ENCODE measurements around the gene ZNF618.

The ZNF618 gene

DNA sequence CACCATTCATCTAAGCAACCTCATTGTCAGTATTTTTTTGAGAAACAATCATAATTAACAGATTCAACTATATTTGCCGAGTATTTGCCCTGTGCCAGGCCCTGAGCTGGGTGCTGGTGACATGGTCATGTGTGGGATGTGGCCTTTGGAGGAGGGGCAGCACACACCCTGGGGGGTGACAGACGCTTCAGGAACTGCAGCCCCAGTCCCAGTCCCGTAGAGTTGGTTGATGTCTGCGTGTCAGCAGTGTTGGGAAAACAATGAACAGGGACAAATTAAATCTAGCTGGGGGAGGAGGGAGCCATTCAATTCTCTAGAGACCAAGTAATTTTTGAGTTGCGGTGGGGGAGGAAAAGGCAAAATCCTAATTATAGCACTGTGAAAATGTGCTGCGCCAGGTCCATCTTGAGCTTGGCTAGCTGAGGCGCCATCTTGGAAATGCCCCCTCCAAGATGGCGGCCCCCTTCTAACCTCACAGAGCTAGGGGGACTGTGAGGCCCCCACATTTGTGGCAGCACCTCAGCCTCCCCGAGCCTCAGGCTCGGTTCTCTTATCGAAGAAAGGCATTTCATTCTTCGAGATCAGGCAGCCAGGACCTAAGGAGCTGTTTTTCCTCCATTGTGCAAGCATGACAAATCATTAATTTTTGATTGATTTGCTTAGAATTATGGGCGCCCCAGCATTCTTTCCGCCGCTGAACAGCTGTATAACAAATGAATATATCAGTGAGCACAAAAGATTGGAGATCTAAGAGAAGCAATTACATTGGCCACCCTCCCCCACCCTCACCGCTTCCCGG is 87.8 kb downstream of the ZNF618 start:
- no peak for DNase-seq

DNA sequence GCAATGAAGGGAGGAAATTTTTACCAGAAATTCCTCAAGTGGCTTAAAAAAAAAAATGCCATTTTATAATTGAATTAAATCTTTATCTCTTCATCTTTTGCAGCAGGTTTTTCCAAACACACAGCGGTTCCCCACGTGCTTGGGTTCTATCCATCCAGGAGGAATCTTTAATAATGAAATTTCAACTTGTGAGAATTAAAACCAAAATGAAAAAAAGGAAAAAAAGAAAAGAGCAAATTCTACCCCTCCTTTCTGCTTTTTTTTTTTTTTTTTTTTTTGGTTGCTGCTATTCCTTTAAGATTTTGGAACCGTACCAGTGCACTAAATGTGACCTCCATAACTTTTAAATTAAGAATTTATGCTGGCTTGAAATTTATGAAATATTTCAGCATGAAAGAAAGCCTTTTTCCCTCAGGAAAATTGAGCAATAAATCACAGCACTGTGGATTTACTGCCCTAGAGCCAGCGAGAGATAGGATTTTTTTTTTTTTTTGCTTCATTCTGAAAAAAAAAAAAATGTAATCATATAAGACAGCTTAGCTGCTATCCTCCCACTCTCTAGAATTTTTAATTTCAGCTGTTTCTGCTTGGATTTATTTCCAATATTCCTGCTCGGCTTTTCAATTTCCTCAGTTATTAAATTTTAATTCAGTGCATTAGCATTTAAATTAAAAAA is 88.5 kb downstream of the ZNF618 start:
- no peak for DNase-seq

DNA sequence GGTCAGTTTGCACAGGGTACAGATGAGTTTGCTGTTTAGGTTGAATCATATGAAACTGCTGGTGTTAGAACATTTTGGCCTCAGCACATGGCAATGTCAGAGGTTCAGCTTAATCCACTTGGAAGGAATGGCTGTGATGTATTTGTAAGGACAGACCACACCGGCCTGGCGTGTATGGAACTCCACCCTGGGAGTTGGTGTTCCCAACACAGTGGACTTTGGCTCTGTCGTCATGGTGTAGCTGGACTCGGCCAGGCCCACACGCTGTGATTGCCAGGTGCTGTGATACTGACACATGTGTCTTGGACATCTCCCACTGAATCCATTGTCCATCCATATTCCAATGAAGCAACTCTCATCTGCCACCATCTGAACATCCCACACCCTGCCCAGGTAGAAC is 90.3 kb downstream of the ZNF618 start:
- no peak for DNase-seq

DNA sequence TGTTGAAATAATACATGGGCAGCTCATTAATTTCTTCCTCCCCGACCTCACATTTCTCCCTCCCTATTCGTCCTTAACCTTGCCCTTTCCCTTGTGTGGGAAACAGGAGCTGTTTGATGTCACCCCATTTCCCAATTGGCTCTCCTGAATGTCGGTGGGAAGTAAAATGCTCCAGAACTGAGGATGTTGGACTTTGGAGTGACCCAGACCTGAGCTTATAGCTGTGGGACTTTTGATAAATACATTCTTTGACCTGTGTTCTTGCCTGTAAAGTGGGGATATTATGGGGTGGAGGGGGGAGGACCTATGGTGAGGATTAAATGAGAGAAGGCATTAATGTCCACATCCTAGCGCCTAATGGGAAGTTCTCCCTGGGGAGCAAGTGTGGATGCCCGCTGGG is 91.3 kb downstream of the ZNF618 start:
- no peak for DNase-seq

DNA sequence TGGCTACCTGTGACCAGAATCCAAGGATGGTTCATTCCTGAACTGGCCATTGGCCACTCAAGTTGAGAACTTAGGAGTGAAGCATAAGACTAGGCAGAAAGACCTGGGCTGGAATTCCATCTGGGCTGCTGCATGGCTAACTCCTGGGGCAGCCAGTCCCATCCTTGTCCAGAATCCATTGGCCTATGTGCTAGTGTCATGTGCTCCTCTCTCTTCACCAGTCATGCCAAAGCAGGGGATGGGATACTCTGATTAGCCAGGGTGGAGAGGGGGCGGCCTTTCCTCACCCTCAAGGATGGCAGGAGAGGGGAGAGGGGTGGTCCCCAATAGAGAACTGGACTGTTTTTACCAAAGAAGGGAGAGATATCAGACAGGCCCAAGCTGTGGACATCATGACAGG is 93.2 kb downstream of the ZNF618 start:
- no peak for DNase-seq

DNA sequence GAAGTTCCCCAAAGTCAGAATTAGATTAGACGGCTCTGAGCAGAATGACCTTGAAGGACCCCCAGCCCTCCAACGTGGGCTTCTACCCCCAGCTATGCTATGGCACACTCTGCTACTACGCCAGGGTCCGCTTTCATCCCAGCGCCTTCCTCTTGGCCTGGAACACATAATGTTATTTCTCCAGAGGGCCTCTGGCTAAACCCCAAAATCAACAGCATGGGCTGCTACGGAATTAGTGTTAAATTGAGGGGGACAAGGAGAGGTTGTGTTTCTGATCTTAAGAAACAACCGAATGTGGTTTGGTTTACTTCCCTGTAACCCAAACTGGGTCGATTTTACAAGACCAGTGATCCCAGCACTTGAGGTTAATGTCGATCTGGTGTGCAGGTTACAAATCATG is 97.1 kb downstream of the ZNF618 start:
- DNase-seq: no peak

DNA sequence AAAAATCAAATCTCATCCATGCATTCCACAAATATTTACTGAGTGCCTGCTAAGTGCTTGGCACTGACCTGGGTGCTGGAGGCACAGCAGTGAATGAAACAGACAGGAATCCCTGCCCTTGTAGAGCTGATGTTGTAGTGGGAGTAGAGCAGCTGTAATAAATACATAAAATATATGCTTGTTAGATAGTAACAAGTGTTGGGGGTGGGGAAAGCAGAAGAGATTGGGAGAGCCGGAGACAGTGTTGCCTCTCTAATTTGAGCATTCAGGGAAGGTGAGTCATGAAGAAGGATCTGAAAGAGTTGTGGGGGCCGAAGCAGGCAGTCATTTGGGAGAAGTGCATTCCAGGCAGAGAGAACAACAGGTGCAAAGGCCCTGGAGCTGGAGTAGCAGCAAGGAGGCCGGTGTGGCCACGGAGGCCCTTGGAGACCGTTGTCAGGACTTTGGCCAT is 97.9 kb downstream of the ZNF618 start:
- no peak for DNase-seq

DNA sequence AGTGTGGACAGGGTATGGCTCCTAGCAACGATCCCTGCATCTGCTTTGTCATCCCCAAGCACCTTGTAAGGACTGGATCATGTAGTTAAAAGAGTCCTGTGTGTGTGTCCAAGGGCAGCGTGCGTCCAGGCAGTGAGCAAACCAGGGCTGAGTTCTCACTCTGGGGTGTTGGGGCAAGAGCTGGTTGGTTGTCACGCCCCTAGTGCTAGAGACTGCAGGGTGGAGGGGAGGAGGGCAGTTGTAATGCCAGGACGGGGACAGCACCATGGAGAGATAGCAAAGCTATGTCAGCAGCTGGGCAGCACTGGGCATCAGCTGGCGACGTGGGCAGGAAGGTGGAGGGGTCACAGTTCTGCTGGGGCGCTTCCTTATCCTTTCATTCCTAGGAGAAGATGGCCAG is 100.8 kb downstream of the ZNF618 start:
- DNase-seq: no peak

DNA sequence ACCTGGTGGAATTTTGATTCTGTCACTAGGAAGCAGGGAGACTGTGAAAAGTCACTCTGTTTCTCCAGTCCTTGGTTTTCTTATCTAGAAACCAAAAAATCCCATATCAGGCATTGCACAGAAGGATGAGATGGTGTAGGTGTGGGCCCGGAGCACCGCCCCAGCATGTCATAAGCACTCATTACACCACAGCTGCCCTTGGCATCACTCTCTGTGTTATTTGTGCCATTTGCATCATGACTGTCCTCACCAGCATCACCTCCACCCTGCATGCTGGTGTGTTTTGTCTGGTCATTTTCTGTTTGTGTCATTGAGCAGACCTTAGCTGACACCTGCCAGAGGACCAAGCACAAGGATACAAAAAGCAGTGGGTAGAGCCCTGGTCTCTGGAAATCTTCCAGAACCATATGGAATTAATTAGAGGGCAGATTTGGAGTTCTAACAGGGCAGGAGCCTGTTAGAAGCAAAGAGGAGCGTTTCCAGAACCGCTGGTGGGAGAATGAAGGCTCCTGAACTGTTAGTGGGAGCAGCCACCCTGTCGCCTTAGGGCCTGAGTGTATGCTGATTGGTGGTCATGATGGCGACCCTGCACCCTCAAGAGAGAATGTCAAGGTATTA is 102.7 kb downstream of the ZNF618 start:
- DNase-seq: no peak

DNA sequence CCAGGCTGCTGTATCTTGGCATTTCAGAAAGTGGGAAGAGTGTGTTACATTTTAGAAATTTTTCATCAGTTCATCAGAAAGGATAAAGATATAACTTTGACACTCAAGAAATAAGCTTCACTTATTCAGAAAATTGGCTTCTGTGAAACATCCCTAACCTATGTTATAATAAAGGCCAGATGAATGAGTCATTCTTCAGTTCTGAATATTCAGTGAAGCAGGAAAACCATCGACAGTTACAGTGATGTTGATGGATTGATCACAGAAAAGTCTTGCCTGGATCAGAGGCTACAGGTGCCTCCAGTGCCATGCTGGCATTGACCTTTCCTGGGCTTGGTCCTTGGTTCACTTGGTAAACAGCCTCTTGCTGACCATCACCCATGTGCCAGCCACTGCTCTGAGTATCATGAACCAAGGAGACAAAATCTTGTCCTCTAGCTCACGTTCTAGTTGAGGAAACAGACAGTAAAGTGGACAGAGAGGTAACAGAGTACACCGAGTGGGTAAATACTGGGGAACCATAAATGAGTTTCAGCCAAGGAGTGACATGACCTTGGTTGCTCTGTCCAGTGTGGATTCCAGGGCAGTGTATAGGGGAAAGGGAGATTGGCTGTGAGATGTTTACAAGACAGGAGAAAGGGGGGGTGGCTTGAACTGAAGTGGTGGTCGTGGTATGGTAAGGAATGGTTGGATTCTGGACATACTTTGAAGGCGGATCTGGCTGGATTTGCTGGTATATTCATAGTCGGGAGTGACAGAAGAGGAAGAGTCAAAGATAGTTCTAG is 103.4 kb downstream of the ZNF618 start:
- no peak for DNase-seq

DNA sequence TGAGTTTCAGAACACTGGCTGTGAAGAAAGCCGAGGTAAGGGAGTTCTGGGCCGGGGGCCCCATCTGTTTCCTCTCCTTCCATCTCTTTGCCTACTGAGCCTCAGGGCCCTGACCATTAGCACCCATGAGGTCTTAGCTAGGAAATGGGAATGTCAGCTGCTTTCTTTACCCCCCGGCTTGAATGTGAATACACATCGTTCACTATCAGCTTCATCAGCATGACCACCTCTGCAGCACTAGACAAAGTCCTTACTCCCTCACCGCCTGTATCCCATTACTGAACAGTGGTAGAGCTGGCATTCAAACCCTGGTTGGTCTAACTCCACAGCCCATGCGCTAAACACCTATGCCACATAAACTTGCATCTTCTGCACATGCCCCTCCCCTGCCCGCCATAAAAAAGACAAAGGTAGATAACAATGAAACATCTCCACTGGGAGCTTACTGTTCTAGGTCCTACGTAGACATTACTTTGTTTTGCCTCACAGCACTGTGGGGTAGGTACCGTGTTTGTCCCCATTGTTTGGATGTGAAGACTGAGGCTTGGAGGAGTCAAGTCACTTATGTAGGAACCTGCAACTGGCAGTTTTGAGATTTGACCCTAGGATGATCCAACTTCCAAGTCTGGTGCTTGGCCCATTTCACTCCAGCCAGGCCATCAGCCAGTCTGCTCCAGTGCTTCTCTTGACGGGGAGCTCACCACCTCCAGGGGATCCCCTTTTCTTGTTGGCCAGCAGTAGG is 108.7 kb downstream of the ZNF618 start:
- no peak for DNase-seq

DNA sequence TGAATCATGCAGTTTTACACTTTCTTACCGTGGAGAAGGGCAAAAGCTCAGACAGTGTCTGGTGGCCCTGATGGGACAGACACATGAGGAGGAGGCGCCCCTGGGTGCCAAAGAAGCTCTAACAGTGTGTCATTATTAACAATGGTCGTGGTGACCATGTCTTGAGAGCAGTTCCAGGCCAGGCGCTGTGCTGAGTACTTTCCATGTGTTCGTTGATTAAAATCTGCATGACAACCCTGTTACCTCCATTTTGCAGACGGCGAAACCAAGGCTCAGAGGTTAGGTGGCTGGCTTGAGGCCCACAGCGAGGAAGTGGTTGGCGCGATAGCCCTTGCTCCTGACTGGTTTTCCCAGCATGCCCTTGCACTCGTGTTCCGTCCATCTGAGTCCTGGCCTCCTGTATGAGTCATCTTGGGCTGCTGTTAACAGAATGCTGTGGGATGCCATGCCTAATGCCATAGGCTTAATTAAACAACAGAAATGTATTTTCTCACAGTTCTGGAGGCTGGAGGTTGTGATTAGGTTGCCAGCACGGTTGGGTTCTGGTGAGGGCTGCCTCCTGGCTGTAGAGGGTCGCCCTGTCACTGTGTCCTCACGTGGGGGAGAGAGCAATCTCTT is 110.0 kb downstream of the ZNF618 start:
- no peak for DNase-seq

DNA sequence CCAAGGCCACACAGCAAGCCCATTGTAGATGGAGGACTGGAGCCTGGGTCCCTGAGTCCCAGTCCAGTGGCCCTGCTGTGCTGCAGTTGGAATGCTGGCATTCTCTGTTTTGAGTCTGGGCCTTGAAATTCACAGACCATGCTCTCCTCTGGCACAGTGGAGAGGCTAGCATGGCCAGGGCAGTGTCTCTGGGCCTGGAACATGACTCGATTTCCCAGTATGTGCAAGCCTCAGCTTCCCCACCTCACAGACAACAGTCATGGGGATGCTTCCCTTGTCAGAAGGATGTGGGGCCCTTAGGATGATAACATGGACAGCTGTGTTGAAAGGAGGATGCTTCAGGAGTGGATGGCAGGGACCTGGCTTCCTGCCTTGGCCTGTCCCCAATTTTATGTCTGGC is 110.8 kb downstream of the ZNF618 start:
- DNase-seq: no peak

DNA sequence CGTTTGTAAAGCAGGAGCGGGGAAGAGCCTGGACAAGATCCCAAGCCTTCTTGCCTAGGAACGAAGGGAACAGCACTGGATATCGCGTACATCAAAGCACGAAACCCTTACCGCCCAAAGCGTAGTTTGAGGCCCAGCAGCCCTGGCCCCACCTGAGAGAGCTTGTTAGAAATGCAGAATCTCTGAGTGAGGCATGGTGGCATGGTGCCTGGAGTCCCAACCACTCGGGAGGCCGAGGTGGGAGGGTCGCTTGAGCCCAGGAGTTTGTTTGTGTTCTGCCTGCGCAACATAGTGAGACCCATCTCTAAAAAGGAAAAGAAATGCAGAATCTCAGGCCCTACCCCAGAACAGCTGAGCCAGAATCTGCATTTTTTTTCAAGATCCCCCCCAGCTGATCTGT is 111.4 kb downstream of the ZNF618 start:
- DNase-seq: no peak

DNA sequence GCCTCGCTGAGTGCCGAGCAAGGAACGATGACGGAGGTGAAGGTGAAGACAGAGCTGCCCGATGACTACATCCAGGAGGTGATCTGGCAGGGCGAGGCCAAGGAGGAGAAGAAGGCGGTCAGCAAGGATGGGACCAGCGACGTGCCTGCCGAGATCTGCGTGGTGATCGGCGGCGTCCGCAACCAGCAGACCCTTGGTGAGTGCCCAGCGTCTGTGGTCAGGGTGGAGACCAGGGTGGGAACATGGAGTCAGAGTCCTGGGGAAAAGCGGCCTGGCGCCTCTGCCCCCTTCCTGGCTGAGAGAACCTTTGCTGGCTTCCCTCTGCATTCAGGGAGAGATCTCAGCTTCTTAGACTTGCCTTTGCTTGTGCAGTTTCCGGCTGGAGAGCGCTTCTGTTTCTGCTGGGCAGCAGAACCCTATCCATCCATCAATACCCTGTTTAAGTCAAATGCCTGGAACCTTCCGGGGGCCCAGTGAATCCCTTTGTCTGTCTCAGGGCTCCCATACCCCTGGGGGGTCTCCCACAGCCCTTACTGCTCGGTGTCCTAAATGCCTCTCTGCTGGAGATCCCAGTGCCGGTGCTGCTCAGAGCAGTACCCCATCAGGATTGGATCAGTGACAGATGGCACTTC is 112.4 kb downstream of the ZNF618 start:
- DNase-seq: no peak

DNA sequence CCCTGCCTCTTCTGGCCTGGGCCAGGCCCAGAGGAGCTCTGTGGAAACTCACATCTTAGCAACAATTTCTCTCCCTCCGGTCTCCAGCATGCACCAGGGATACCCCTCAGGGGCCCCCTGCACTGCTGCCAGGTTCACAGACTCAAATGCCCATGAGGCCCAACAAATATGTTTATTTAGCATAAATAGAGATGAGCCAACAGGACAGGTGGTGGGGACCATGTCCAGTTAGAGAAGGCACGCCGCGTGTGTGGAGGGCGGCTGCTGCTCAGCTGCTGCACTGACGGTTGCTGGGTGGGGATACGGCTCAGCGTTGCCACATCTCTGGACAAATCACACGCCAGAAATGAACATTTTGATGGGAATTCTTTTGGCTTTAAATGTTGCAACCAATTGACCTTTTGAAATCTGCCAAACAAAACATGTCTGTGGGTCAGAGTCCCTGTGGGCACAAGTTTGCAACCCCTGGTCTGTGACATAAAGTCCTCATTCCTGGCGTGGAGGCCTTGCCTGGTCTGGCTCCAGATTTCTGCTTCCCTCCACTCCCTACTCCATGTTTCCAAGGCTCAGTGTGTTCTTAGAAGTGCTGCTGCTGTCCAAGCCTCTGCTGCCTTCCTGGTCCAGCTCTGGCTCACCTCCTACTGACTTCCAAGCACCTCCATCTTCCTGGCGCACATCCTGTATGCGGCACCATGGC is 113.1 kb downstream of the ZNF618 start:
- DNase-seq: no peak

DNA sequence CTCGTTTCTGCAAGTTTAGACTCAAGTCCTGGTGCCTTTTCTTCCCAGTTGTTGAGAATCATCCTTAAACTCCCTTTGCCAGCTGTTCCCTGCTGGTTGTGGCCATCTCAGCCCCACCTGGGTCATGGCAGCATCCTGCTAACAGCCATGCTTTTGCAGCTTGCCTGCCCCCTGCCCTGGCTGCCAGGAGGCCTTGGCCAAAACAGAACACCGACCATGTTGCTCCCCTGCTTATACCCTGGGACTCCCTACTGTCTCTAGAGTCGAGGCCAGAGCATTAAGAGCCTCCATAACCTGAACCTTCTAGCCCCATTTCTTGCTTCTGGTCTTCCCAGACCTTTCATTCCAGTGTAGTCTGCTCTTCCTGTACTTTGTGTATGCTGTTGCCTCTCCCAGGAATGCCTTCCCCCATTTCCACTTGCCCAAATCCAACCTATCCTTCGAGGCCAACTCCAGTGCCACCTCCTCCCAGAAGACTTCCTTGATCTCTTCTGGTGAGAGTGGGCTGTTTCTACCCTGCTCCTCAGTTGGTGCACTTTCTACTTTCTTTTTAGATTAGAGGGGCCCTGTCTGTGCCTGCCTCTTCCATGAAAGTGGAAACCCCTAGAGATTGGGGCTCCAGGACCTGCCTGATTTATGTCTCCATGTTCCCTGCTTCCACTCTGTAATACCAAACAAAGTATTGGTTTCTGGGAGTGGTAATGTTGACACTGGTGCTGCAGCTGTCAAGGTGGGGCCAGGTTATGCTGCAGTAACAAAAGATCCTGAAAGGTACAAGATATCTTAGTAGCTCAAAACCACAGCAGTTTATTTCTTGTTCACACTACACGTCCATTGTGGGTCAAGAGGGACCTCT is 113.8 kb downstream of the ZNF618 start:
- DNase-seq: no peak

DNA sequence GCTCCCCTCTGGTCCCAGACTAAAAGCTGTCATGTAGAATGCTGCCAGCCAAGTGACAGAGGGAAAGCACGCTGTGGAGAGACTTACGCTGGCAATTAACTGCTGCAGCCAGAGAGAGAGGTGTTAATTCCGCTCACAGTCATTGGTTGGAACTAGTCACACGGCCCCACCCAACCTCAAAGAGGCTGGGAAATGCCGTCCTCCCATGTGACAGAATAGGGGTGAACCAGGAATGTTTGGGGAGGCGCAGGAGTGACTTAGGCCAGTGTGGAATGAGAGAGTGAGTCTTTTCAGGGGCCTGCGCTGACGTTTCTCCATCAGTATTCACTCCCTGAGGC is 114.4 kb downstream of the ZNF618 start:
- DNase-seq: no peak

DNA sequence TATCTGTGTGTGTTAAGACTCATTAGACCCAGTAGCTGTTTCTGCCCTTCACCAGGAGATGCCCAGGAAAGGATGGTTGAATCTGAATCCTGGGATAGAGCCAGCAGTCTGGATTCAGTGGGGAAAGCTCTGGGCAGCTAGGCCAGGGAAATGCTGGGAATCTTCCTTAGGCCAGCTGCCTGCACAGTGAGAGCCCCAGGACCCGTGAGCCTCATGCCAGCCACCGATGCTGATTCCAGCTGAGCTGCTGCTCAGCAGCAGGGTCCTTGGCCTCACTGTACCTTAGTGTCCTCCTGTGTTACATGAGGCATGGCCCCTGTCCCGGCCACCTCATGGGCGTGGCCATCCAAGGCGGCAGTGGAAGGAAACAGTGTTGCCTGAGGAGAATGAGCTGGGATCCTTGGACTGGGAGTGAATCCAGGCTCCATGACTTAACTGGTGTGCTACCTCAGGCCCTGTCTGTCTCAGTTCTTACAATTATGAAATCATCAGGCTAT is 114.9 kb downstream of the ZNF618 start:
- DNase-seq: no peak

DNA sequence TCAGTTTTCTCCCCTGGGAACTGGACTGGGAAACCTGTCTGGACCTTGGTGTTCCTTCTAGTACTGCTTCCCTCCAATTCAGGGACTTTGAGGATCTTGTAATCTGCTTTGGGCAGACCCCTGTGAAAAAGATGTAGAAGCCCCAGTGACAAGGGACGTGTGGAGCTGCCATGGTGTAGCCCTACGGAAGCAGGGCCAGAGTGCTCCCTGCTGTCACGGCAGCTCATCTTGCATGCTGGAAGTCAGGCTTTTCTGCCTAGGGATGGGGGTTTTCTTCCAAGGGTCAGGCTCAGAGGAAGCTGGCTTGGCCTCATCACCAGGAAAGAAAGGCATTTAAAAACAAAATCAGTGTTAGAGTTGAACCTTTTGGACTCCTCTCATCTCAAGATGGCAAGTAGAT is 115.6 kb downstream of the ZNF618 start:
- DNase-seq: no peak
